C4-2B (cell line): ENCODE data around the gene ADM5.

Source experiments
- ZFX ChIP-seq: fragments of 450-650 bp; IDR thresholded peaks from 2 replicates; pipeline ENCODE4 v1.6.1; 2017
- TF ChIP-seq, protein P1 (sequence below): fragments of 450-650 bp; conservative IDR thresholded peaks from 2 replicates; pipeline ENCODE4 v1.5.1; 2017; ENCODE audit warnings: mild to moderate bottlenecking

DNA sequence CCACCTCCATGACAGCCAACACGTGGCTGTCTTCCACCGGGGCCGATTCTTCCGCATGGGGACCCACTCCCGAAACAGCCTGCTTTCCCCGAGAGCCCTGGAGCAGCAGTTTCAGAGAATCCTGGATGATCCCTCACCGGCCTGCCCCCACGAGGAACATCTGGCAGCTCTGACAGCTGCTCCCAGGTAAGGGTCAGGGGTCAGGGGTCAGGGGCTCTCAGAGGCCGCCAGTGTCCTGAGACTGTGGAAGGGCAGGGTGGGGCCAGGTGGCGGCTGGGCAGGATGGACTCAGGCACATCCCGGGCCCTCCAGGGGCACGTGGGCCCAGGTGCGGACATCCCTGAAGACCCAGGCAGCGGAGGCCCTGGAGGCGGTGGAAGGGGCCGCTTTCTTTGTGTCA lies 16.5 kb downstream of the ADM5 start:
- TF ChIP-seq, protein P1, sequence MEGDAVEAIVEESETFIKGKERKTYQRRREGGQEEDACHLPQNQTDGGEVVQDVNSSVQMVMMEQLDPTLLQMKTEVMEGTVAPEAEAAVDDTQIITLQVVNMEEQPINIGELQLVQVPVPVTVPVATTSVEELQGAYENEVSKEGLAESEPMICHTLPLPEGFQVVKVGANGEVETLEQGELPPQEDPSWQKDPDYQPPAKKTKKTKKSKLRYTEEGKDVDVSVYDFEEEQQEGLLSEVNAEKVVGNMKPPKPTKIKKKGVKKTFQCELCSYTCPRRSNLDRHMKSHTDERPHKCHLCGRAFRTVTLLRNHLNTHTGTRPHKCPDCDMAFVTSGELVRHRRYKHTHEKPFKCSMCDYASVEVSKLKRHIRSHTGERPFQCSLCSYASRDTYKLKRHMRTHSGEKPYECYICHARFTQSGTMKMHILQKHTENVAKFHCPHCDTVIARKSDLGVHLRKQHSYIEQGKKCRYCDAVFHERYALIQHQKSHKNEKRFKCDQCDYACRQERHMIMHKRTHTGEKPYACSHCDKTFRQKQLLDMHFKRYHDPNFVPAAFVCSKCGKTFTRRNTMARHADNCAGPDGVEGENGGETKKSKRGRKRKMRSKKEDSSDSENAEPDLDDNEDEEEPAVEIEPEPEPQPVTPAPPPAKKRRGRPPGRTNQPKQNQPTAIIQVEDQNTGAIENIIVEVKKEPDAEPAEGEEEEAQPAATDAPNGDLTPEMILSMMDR, result no peak
- no peak for TF ChIP-seq ZFX
